Thyroid gland (tissue), 4 donors: Measurements from ENCODE around the gene ST8SIA5.

Experiments
- CTCF ChIP-seq, 6 experiments: fragments of 200-600 bp in 3 of 6; fragments of 450-650 bp in 3 of 6; sonication (generic) in 3 of 6; IDR thresholded peaks; one replicate each; pipeline ENCODE4 v1.5.1; 2016 to 2019; ENCODE audit warnings: antibody characterized with exemption in 6 of 6, mild to moderate bottlenecking in 2 of 6, inconsistent platforms in 1 of 6, moderate library complexity in 1 of 6
- POLR2A ChIP-seq, 2 donors: fragments of 450-650 bp; IDR thresholded peaks; one replicate each; pipeline ENCODE4 v1.6.1; 2017; ENCODE audit warnings: antibody characterized with exemption in 2 of 2, mild to moderate bottlenecking in 2 of 2, moderate library complexity in 1 of 2

GRCh38 chr18:46704816-46705215, 52.0 kb downstream of the ST8SIA5 start:
- TF ChIP-seq CTCF (IDR thresholded peaks at IDR 0.05), result no peak
- no peak for TF ChIP-seq POLR2A (IDR thresholded peaks at IDR 0.05)
